Measurements from ENCODE around the gene FAAH. TPM values are rescaled to one million over a fixed set of nuclear protein-coding genes. Genes with fewer than 3 reads are reported as not detected.

The FAAH gene
- total and polyA plus RNA-seq, 4 donors: 13.9 to 34.8 (median 27.8) TPM

- H3K4me3 ChIP-seq: no peak overlapping the region
- WGBS, 2 donors: 89 to 90% methylated on average over 6 of the region's 6 CpGs
- H3K4me1 ChIP-seq (ENCODE audit: control insufficient read depth in 5 of 5, insufficient read depth in 5 of 5, low read length in 5 of 5): no peaks in the 10 kb centered on the region
- H3K36me3 ChIP-seq (ENCODE audit: control insufficient read depth in 4 of 4, insufficient read depth in 4 of 4, low read length in 4 of 4): no peaks in the 10 kb centered on the region
- no peak overlapping the region for H3K27ac ChIP-seq (ENCODE audit: low read depth in 1 of 2, low read length in 1 of 2)
- H3K27me3 ChIP-seq (ENCODE audit: control insufficient read depth in 3 of 3, insufficient read depth in 3 of 3, low read length in 2 of 3): peaks cover 0 to 9% (median 3%) of the 10 kb centered on the region in 3 donors
- no peak for DNase-seq
- ATAC-seq (ENCODE audit: insufficient read depth, low FRiP score): no peak
- H3K9ac ChIP-seq (ENCODE audit: insufficient read depth in 1 of 2, low read length in 2 of 2): no peak overlapping the region
- no peak for TF ChIP-seq CTCF (IDR thresholded peaks at IDR 0.05; ENCODE audit: control extremely low read depth, extremely low read depth)
- no peaks in the 10 kb centered on the region for H3K9me3 ChIP-seq (ENCODE audit: control insufficient read depth in 4 of 4, insufficient read depth in 3 of 4, low read length in 3 of 4)
These were observed 44.2 kb downstream of the FAAH start for GRCh38 chr1:46438346-46438745.

GRCh38 chr1:46440478-46440877, 46.4 kb downstream of the FAAH start:
- WGBS, 2 donors: 89 to 92% methylated on average over 2 of the region's 2 CpGs
- Histone ChIP-seq H3K27me3 (ENCODE audit: control insufficient read depth in 3 of 3, insufficient read depth in 3 of 3, low read length in 2 of 3) (peaks cover 0 to 11% (median 10%) of the 10 kb centered on the region in 3 donors), H3K9me3 (ENCODE audit: control insufficient read depth in 4 of 4, insufficient read depth in 3 of 4, low read length in 3 of 4) (no peaks in the 10 kb centered on the region), H3K36me3 (ENCODE audit: control insufficient read depth in 4 of 4, insufficient read depth in 4 of 4, low read length in 4 of 4) (no peaks in the 10 kb centered on the region), H3K9ac (ENCODE audit: insufficient read depth in 1 of 2, low read length in 2 of 2) (no peak overlapping the region), H3K4me1 (ENCODE audit: control insufficient read depth in 5 of 5, insufficient read depth in 5 of 5, low read length in 5 of 5) (no peaks in the 10 kb centered on the region), H3K27ac (ENCODE audit: low read depth in 1 of 2, low read length in 1 of 2) (no peak overlapping the region), H3K4me3 (no peak overlapping the region)
- no peak for ATAC-seq (ENCODE audit: insufficient read depth, low FRiP score)
- no peak for TF ChIP-seq CTCF (IDR thresholded peaks at IDR 0.05; ENCODE audit: control extremely low read depth, extremely low read depth)
- DNase-seq: no peak

- TF ChIP-seq CTCF (IDR thresholded peaks at IDR 0.05; ENCODE audit: control extremely low read depth, extremely low read depth): peak; percentile 57
- 8 to 9% methylated on average over 25 of the region's 25 CpGs for WGBS, 2 donors
- peak; percentile 86 for ATAC-seq (ENCODE audit: insufficient read depth, low FRiP score)
These were observed 48.4 kb downstream of the FAAH start for GRCh38 chr1:46442317-46443161.

More at GRCh38 chr1:46442317-46443161, 48.4 kb downstream of the FAAH start:
- no peaks in the 10 kb centered on the region for H3K4me1 ChIP-seq (ENCODE audit: control insufficient read depth in 5 of 5, insufficient read depth in 5 of 5, low read length in 5 of 5)
- no peaks in the 10 kb centered on the region for H3K36me3 ChIP-seq (ENCODE audit: control insufficient read depth in 4 of 4, insufficient read depth in 4 of 4, low read length in 4 of 4)
- no peak overlapping the region for H3K9ac ChIP-seq (ENCODE audit: insufficient read depth in 1 of 2, low read length in 2 of 2)
- peak; percentile 59 to 70 (median 64) for DNase-seq
- no peaks in the 10 kb centered on the region for H3K9me3 ChIP-seq (ENCODE audit: control insufficient read depth in 4 of 4, insufficient read depth in 3 of 4, low read length in 3 of 4)
- no peak overlapping the region for H3K4me3 ChIP-seq
- peak overlapping the region in 1 of 2 donors; percentile 8 for H3K27ac ChIP-seq (ENCODE audit: low read depth in 1 of 2, low read length in 1 of 2)
- peaks cover 0 to 24% (median 22%) of the 10 kb centered on the region in 3 donors for H3K27me3 ChIP-seq (ENCODE audit: control insufficient read depth in 3 of 3, insufficient read depth in 3 of 3, low read length in 2 of 3)

Data from lung (tissue), 12 donors.